OCI-LY1 (cell line): ENCODE results near the gene ZNF699.

Source experiments
- H2AFZ ChIP-seq: fragments of 200-600 bp; sonication (generic), shearing (Covaris generic); 2 replicates; pipeline ENCODE4 v1.6.0; 2014; ENCODE audit warnings: antibody characterized with exemption, mild to moderate bottlenecking, low read length
- H3F3A ChIP-seq: fragments of 200-600 bp; sonication (generic), shearing (Covaris generic); 2 replicates; pipeline ENCODE4 v1.6.0; 2014; ENCODE audit warnings: mild to moderate bottlenecking, antibody characterized with exemption, low read length, moderate library complexity; ENCODE audit not compliant: insufficient read depth
- H3K27ac ChIP-seq: fragments of 200-600 bp; sonication (generic); 2 replicates; pipeline ENCODE4 v1.5.1; 2014; ENCODE audit warnings: low read length, mixed run types, mild to moderate bottlenecking, low read depth; ENCODE audit not compliant: poor library complexity, severe bottlenecking
- H3K27me3 ChIP-seq: fragments of 200-600 bp; sonication (generic); 2 replicates; pipeline ENCODE4 v1.6.0; 2014; ENCODE audit warnings: antibody characterized with exemption, mild to moderate bottlenecking, low read length, moderate library complexity; ENCODE audit not compliant: insufficient read depth
- H3K36me3 ChIP-seq: fragments of 200-600 bp; sonication (generic); 2 replicates; pipeline ENCODE4 v1.6.1; 2014; ENCODE audit warnings: mild to moderate bottlenecking, antibody characterized with exemption, low read length, moderate library complexity, mixed read lengths; ENCODE audit not compliant: insufficient read depth
- H3K4me1 ChIP-seq: fragments of 200-600 bp; sonication (generic); 2 replicates; pipeline ENCODE4 v1.5.1; 2014; ENCODE audit warnings: mild to moderate bottlenecking, low read length, moderate library complexity; ENCODE audit not compliant: insufficient read depth, severe bottlenecking
- H3K4me2 ChIP-seq: fragments of 200-600 bp; sonication (generic), shearing (Covaris generic); 2 replicates; pipeline ENCODE4 v1.6.1; 2014; ENCODE audit warnings: low read length
- H3K4me3 ChIP-seq: fragments of 200-600 bp; sonication (generic); 2 replicates; pipeline ENCODE4 v1.5.1; 2014; ENCODE audit warnings: low read length, low read depth, mild to moderate bottlenecking, mixed read lengths; ENCODE audit not compliant: poor library complexity, severe bottlenecking
- H3K79me2 ChIP-seq: fragments of 200-600 bp; shearing (Covaris generic); 2 replicates; pipeline ENCODE4 v1.6.1; 2016; ENCODE audit warnings: mixed run types, low read length, mixed read lengths; ENCODE audit not compliant: insufficient read depth
- H3K9ac ChIP-seq: fragments of 200-600 bp; sonication (generic), shearing (Covaris generic); 2 replicates; pipeline ENCODE4 v1.6.1; 2014; ENCODE audit warnings: mild to moderate bottlenecking, low read length, mixed read lengths
- H3K9me2 ChIP-seq: fragments of 200-600 bp; sonication (generic), shearing (Covaris generic); 2 replicates; pipeline ENCODE4 v1.6.1; 2014; ENCODE audit warnings: low read depth, mild to moderate bottlenecking, low read length, mixed read lengths
- H3K9me3 ChIP-seq: fragments of 200-600 bp; shearing (Covaris generic); 2 replicates; pipeline ENCODE4 v1.6.1; 2014; ENCODE audit warnings: low read length, mixed read lengths
- H4K20me1 ChIP-seq: fragments of 200-600 bp; sonication (generic), shearing (Covaris generic); 2 replicates; pipeline ENCODE4 v1.6.0; 2016; ENCODE audit warnings: mild to moderate bottlenecking, low read length; ENCODE audit not compliant: insufficient read depth
- CTCF ChIP-seq: fragments of 200-600 bp; sonication (generic), shearing (Covaris generic); IDR thresholded peaks from 2 replicates; pipeline ENCODE4 v1.5.1; 2017; ENCODE audit warnings: mild to moderate bottlenecking, antibody characterized with exemption, low read length, moderate library complexity, mixed read lengths
- EZH2 ChIP-seq: fragments of 200-600 bp; sonication (generic), shearing (Covaris generic); IDR thresholded peaks from 2 replicates; pipeline ENCODE4 v1.8.0; 2017; ENCODE audit warnings: borderline replicate concordance, mixed run types, mild to moderate bottlenecking, antibody characterized with exemption, low read length, moderate library complexity, mixed read lengths

ZNF699 gene

GRCh38 chr19:9345005-9345404 lies 35.4 kb upstream of the ZNF699 start:
- Histone ChIP-seq H3K27ac (no peak overlapping the region), H4K20me1 (no peaks in the 10 kb centered on the region), H3K4me1 (no peaks in the 10 kb centered on the region), H3K27me3 (no peaks in the 10 kb centered on the region), H3K36me3 (peaks cover 24% of the 10 kb centered on the region), H2AFZ (no peak overlapping the region), H3K9me2 (no peaks in the 10 kb centered on the region), H3K4me3 (no peak overlapping the region), H3K79me2 (no peaks in the 10 kb centered on the region), H3K9ac (no peak overlapping the region), H3F3A (no peaks in the 10 kb centered on the region), H3K9me3 (peaks cover 41% of the 10 kb centered on the region), H3K4me2 (no peak overlapping the region)
- TF ChIP-seq EZH2, result no peak
- no peak for TF ChIP-seq CTCF

- H3K9me3 ChIP-seq, result peaks cover 50% of the 10 kb centered on the region
- H3K9me2 ChIP-seq, result no peaks in the 10 kb centered on the region
- H2AFZ ChIP-seq, result no peak overlapping the region
- H3K79me2 ChIP-seq, result no peaks in the 10 kb centered on the region
- TF ChIP-seq EZH2, result no peak
- TF ChIP-seq CTCF, result no peak
- no peaks in the 10 kb centered on the region for H3K4me1 ChIP-seq
- no peaks in the 10 kb centered on the region for H4K20me1 ChIP-seq
- no peak overlapping the region for H3K4me3 ChIP-seq
- H3K9ac ChIP-seq, result no peak overlapping the region
- no peak overlapping the region for H3K27ac ChIP-seq
- H3K27me3 ChIP-seq, result no peaks in the 10 kb centered on the region
- H3K36me3 ChIP-seq, result peaks cover 39% of the 10 kb centered on the region
- no peak overlapping the region for H3K4me2 ChIP-seq
- no peaks in the 10 kb centered on the region for H3F3A ChIP-seq
These were observed 33.1 kb upstream of the ZNF699 start for GRCh38 chr19:9342610-9343304.

GRCh38 chr19:9329999-9330398 lies 20.4 kb upstream of the ZNF699 start:
- TF ChIP-seq CTCF (no peak), EZH2 (no peak)
- no peak overlapping the region for H3K4me2 ChIP-seq
- H3K9me2 ChIP-seq, result no peaks in the 10 kb centered on the region
- H3K9ac ChIP-seq, result no peak overlapping the region
- peaks cover 1% of the 10 kb centered on the region for H3K4me1 ChIP-seq
- no peaks in the 10 kb centered on the region for H4K20me1 ChIP-seq
- H3K79me2 ChIP-seq, result no peaks in the 10 kb centered on the region
- no peak overlapping the region for H2AFZ ChIP-seq
- H3K36me3 ChIP-seq, result peaks cover 37% of the 10 kb centered on the region
- H3K27ac ChIP-seq, result no peak overlapping the region
- no peak overlapping the region for H3K4me3 ChIP-seq
- no peaks in the 10 kb centered on the region for H3K27me3 ChIP-seq
- H3F3A ChIP-seq, result no peaks in the 10 kb centered on the region
- H3K9me3 ChIP-seq, result peaks cover 25% of the 10 kb centered on the region
